GM18870 (cell line): ENCODE data around the gene FRMPD1.
"Not testable (repeated sequence)": the region's sequence is repeated elsewhere in the genome, so short reads cannot be mapped to it uniquely, and the experiment has no call there.

Experiments
- ATAC-seq: cut with Tn5 transposase; IDR thresholded peaks from one replicate; pipeline ENCODE4 v1.9.1; 2021; ENCODE audit warnings: moderate library complexity; ENCODE audit not compliant: unreplicated experiment

Gene FRMPD1, protein sequence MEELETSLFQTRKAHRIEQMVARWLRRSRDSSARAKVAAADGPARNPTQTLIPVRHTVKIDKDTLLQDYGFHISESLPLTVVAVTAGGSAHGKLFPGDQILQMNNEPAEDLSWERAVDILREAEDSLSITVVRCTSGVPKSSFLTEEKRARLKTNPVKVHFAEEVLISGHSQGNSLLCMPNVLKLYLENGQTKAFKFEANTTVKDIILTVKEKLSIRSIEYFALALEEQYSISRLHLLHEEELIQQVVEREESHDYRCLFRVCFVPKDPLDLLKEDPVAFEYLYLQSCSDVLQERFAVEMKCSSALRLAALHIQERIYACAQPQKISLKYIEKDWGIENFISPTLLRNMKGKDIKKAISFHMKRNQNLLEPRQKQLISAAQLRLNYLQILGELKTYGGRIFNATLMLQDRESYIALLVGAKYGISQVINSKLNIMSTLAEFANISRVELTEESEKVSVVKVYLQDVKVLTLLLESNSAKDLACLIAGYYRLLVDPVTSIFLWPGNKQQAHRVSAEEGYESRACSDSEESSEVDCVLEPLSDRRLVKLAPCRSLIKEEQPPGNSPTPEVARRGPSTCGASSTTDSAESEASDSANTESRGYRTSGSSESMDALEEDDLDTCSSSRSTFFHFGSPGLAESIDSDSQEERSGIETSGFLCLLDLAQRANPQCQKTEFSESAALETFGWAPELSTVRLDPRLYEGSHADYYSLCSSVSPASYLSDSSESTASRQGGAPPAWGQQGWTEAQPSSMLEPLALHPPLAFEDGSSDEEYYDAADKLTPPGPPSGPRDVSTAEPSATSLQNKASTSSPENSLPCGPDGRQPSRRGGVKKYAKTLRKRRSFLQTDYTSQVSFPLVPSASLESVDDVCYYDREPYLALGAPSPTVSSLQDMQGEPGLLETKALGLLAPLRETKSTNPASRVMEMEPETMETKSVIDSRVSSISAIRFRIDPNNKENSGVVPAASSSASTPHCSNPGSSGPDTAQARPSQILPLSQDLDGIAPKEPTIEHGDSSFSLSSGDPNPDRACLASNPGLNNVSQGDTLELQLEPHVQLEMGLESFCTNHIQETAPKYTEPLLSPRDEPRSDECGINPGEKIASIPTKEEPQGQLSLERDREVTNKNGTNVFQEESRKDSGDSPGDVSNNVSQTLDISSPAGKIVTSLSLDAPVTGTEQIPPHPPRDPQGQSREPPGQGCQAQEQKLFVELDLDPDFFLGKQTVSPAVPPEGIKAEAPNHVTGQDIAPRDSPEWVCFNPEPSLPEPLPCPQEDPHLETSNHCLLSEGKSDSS (N-terminal part only)

DNA sequence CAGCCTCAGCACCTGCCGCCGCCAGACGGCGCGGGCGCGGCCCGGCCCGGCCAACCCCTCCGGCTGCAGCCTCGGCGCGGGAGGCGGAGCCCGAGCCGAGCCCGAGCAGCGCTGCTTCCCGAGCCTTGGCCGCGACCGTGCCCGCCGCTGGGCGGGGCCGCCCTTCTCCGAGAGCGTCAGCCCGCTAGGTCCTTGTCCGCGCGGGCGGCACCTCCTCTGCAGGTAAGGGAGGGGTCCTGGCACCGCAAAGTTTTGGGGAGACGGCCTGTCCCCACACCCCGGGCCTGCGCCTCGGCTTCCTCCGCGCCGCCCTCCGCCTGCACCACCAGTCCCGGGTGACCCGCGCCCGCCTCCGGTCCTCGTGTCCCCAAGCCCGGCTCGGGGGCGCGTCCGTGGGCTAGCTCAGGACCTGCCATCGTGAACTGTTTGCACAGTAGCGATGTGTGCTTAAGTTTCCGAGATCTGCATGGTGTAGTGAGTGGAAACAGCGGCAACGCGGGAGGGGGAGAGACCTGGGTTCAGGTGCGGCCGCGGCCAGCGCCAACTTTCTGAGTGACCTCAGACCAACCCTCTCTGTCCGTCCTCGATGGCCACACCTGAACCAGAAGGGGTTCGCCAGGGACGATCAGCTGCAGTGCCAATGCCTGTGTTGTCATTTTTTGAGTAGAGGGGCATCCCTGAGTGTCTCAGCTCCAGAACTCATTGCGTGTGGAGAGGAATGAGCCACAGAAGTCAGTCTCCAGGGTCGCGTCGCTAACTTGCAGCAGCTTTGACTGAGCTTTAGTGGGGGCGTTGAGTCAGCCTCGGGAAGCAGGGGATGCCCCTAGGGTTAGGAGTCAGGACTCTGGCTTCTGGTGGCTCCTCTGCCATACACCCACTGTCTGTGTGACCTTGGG, at the start of gene FRMPD1:
FRMPD1 (plus strand) TSS at position 82 of the 896 bp plus-strand sequence. CDS start 41,688 bp downstream, outside the sequence.
- no peak for ATAC-seq

DNA sequence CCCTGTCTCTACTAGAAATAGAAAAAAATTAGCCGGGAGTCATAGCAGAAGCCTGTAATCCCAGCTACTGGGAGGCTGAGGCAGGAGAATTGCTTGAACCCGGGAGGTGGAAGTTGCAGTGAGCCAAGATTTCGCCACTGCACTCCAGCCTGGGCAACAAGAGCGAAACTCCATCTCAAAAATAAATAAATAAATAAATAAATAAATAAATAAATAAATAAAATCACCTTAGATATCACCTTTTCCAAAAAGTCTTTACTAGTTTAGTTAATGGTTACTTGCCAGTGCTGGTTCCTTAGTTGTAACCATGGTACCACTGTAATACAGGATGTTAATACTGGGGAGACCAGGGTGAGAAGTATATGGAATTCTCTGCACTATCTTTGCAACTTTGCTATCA, 48.7 kb upstream of the FRMPD1 start:
- ATAC-seq, result not testable (repeated sequence)

DNA sequence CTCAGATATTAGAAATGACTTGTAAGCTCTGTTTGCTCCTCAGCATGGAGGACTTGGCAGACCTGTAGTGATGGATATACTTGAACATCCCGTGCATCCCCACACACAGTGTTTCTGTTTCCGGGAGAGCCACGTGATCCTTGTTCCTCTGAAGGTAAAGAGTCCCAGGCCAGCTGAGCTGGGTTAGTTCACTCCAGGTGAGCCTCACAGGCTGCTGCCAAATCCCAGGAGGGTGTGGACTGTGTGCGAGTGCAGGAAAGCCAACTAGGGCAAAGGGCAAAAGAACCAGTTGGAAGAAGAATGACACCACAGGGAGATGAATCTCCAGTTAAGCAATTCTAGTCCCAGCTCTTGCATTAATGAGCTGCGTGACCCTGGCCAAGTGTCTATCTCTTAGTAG, 47.9 kb upstream of the FRMPD1 start:
- ATAC-seq, result no peak

DNA sequence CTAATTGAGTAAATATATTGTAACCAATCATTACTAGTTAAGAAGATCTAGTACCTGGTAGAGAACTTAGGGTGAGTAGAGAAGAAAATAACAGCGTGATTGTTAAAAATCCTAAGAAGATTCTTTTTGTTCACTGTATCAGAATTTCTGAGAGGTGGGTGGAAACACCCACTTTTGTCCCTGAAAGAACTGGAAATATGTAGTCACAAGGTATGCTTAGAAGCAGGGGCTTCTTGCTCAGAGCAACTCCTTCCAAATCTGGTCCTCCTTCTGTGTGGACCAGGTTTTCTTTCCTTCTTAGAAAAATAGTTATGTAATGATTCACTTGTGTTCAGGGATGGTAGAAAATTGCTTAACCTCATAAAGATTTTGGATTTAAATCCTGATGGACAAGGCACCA, 46.5 kb upstream of the FRMPD1 start:
- ATAC-seq, result no peak

DNA sequence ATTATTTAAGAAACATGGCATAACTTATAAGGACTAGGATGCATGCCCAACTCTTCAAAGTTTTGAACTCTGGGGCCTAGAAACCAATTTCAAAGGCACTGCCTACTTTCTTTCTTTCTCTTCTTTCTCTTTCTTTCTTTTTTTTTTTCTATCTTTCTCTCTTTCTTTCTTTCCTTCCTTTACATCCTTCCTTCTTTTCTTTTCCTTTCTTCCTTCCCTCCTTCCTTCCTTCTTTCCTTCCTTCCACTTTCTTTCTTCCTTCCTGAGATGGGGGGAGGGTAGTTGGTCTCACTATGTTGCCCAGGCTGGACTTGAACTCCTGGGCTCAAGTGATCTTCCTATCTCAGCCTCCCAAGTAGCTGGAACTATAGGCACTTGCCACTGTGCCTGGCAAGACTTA, 42.5 kb upstream of the FRMPD1 start:
- no peak for ATAC-seq

DNA sequence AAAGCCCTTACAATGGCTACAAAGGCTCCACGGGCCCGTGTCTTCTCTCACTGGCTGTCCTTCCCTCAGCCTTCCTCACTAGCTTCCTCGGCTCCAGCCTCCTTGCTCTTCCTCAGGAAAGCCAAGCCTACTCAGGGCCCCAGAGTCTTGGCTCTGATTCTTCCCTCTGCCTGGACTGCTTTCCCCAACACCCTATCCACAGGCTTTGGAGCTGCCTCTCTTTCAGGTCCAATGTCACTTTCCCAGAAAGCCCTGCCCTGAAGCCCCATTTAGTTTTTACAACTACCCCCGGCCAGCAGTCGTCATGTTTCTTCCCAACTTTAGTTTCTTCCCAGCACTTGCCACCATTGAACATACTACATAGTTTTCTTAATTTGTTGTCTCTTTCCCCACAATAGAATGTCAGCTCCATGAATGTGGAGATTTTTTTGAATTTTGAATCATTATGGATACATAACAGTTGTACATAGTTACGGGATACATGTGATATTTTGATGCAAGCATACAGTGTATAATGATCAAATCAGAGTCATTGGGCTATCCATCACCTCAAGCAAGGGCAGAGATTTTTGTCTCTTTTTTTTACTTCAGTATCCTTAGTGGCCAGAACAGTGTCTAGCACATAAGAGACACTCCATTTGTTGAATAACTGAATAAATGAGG, 40.9 kb upstream of the FRMPD1 start:
- ATAC-seq, result no peak

DNA sequence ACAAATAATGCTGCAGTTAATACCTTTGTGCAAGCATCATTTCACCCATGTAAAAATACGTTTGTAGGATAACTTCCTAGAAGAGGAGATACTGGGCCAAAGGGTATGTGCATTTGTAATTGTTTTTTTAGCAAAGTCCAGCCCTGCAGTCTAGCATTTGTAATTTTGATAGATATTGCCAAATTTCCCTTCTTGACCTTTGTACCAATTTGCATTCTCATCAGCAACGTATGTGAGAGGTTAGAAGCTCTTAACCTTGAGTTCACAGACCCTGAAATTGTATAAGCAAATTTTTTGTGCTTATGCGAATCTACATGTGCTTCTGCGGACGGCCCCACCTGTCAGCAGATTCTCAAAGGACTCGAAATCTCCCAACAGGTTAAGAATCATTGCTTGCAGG, 39.7 kb upstream of the FRMPD1 start:
- no peak for ATAC-seq

DNA sequence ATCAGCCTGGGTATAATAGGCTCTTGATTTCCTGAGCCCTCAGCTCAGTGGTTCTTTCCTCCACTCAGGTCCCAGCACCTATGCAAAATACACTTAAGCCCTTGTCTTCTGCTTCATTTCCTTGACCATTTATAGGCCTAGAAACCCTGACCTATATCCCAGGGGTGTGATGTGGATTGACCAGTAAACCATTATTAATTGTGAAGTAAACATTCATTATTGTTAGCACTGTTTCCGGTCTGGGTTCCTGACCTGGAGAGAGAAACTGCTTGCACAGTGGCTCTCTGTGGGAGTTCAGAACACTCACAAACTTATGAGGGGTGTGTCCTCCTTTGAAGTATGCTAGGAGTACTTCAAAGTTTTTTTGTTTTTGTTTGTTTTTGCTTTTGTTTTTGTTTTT, 38.8 kb upstream of the FRMPD1 start:
- no peak for ATAC-seq

DNA sequence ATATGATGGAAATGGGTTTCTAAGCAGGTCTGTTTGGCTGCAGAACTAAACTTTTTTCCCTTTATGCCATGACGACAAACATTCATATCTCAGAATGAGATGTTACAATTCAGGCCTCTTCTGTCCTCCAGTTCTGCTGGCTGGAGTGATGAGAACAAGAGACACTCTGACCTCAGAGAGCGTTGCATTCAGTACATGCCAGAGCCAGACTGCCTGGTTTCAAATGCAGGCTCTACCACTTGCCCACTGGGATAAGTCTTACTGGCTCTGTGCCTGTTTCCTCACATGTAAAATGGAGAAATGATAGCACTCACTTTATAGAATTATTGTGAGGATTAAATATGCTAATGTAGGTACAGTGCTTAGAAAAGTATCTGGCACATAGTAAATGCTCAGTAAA, 33.6 kb upstream of the FRMPD1 start:
- no peak for ATAC-seq

DNA sequence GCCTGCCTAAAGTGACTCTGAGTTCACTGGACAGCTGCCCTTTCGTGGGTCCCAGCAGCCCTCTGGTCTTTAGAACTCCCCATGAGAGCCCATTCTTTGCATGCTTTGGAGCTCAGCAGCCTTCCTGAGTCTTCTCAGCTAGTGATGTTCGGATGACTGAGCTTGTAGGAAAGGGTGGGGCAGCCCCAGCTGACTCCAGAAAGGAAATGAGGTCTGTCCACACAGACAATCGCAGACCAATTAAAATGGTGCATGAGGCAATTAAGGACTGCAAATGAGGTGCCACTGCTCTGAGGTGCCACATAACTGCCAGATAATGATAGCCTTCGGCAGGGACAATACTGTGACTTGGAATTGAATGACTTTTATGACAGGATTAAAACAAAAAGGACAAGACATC, 32.9 kb upstream of the FRMPD1 start:
- no peak for ATAC-seq

DNA sequence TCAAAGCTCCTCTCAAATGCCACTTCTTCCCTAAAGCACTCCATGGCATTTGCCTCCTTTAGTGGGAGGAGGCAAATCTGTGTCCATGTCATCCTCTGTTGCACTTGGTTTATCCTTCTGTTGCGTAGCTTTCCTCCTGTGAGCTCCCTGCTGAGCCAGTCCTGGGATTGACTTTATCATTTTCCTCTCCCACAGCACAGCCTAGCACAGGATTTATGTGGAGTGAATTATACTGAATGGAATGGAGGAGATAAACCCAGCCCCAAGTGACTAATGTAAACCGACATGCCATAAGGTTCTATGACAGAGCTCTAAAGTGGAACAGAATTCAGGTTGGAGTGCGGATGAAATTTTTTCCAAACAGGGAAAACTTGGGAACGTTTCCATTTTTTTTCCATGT, 31.9 kb upstream of the FRMPD1 start:
- ATAC-seq, result no peak

DNA sequence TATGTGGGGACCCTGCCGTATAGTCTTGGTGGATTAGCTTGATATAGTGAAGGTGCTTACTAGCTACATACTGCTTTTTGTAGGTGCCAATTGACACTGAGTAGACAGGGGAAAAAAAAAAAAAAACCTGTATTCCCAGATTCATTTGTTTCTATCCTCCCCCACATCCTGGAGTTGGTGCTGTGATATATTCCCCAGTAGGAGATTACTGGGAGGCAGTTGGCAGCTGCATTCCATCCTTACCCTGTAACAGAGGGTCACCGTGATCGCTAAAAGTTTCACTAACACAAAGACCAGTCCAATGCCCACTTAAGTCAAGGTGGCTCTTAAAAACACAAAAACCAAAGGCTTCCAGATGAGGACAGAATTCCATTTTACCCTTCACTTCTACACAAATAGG, 30.9 kb upstream of the FRMPD1 start:
- no peak for ATAC-seq

DNA sequence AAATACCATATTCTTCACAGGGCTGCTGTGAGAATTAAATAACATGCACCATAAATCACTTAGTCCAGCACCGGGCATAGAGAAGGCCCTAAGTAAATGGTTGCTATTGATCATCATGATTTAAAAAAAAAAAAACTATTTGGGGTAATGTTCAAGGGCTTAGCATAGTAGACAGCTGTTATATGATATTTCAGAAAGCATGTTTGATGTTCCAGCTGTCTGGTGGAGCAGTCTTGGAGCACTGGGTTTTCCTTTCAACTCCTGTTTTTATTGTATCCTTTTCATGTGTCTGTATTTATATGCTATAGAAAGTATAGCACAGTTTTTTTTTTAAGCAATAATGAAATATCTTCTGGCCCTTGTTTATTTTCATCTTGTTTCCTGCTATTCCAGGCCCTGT, 30.4 kb upstream of the FRMPD1 start:
- no peak for ATAC-seq

DNA sequence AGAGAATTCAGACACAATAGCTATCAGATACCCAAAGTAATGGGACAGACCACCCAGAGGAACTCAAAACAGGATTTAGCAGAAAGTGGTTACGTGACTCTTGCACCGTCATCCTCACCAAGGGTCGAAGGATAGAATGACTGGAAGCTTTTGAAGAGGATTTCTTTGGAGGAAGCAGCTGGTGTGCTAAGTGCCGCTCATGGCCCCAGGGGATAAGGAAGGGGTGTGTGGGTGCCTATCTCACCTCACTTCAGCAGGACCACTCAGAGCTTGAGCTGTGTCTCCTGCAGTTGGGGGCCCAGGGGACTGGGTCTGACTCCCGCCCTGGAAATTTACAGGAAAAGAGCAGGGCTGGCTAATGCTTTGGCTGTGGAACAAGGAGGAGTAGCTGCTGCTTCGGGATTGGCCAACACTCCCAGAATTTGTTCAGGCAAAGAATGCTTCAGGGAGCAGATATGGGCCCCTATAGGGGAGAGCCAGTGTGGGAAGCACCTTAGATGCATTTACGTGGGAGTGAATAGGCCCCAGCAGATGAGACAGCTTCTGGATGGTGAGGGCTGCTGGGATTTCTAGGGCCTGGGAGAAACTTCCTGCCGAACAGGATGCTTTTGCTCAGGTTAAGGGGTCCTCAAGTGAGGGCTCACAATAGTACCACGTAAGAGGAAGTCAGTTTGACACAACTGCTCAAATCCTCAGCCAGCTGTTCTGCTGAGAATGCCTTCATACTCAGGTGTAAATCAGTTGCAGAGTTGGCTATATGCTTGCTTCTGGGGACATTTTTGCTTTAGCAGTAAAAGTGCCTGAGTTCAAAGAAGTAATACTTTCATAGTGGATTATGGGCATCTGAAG, 29.3 kb upstream of the FRMPD1 start:
- no peak for ATAC-seq

DNA sequence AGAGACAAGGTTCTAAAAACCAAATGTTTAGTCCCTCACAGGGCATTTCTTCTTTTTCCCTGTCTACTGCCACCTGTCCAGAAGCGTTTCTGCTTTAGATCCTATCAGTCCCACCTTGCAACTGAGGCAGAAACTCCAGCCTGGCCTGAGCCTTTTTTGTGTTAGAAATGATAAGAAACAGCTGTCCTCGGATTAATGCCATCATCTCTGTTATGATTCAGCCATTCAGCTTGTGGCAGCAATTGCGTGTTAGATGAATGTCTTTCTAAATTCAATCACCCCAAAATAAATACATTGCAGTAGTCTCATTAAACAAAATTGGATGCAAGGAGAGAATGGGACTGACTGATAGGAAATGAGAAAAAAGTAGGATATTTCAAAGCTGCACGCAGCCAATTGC, 28.3 kb upstream of the FRMPD1 start:
- no peak for ATAC-seq

DNA sequence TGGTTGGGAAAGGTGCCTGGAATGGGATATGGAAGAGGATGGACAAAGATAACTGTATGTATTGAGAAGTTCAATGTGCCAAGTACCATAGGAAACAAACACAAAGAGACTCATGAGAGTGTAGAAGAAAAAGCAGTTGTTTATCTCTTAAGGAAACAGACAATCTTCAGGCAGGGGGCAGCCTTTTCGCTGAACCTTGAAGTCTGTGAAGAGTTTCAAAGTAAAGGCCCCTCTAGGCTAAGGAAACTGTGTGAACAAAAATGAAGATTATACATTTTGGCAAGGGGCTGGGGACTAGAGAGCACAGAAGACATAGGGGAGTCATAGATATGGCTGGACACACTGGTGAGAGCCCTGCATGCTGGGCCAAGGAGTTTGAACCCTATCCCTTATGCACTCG, 27.5 kb upstream of the FRMPD1 start:
- no peak for ATAC-seq

DNA sequence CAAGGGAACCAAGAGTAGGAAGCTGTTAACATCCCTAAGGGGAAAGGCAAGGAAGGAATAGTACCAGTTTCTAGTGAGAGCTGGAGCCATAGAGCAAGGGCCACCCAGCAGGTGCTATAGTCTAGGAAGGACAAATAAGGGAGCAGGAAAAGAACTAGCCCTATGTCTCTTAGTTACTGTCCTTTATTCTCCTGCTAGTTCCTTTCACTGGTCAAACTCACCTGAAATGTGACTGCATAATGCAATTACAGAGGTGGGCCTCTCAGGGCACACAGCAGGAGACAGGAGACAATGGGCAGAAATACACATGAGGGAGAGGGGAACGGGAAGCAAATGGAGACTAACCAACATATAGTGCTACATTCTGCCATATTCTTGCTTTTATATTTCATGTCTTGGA, 26.7 kb upstream of the FRMPD1 start:
- ATAC-seq, result no peak

DNA sequence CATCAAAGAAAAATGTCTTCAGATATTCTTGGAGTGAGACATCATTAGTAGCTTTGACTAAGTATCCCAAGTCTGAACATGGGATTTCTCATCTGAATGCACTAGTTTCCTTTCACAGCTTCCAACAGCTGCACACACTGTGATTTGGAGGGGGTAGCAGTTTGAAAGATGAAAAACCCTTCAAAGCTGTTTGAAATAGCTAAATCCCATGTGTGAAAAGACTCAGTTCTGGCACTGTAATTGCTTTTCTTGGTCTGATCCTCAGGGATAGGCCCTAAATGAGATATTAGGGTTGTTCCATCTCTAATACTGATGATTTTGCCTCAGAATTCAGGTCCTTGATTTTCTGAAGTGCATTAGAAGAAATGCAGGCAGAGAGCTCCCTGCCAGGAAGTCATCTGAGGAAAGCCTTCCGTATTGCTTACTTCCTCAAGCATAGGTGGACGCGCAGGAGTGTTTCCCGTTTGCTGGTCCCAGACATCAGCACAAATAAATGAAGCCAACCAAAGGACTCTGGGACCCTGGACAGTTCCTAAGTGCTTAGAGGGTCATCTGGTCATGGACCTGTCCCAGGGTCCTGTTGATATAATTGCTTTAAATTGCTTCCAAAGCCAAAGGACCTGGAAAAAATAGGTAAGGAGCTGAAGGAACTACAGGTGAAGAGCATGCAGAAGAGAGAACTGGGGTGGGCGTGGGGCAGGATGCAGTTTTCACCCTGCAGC, 25.6 kb upstream of the FRMPD1 start:
- ATAC-seq, result no peak
